Psoas muscle (tissue), 8 donors: ENCODE results near the gene PIM2. TPM values are rescaled to one million over a fixed set of nuclear protein-coding genes. Genes with fewer than 3 reads are reported as not detected.
A peak's percentile ranks its signal among the peaks of the same experiment; 100 is the strongest.
"Not testable (repeated sequence)": the region's sequence is repeated elsewhere in the genome, so short reads cannot be mapped to it uniquely, and the experiment has no call there.

Experiments used
- ATAC-seq, 4 donors: fragments of 200-7000 bp; cut with Tn5 transposase; one replicate each; pipeline ENCODE4 v1.9.1; 2020; ENCODE audit warnings: moderate library complexity in 3 of 4, mild to moderate bottlenecking in 2 of 4
- DNase-seq, 2 donors: peaks; one replicate each; pipeline ENCODE4 v3.0.0-alpha.2; 2020
- H3K27ac ChIP-seq: fragments of 200-600 bp; one replicate; pipeline ENCODE4 v1.8.0; 2022
- H3K27me3 ChIP-seq, 3 donors: fragments of 200-600 bp in 1 of 3; one replicate each; pipeline versions ENCODE4 v1.6.1 to v1.8.0; 2013 to 2022; ENCODE audit warnings: low read length in 2 of 3, mild to moderate bottlenecking in 2 of 3, moderate library complexity in 1 of 3; ENCODE audit not compliant: insufficient read depth in 3 of 3
- H3K36me3 ChIP-seq, 2 donors: fragments of 200-600 bp in 1 of 2; one replicate each; pipeline versions ENCODE4 v1.6.1 to v1.8.0; 2013 to 2022; ENCODE audit warnings: low read depth in 1 of 2, mild to moderate bottlenecking in 1 of 2, moderate library complexity in 1 of 2; ENCODE audit not compliant: insufficient read depth in 1 of 2
- H3K4me1 ChIP-seq: fragments of 200-600 bp; one replicate; pipeline ENCODE4 v1.8.0; 2022
- H3K4me3 ChIP-seq: fragments of 200-600 bp; one replicate; pipeline ENCODE4 v1.8.0; 2022; ENCODE audit warnings: mild to moderate bottlenecking
- H3K9me3 ChIP-seq: fragments of 200-600 bp; one replicate; pipeline ENCODE4 v1.8.0; 2022
- CTCF ChIP-seq: fragments of 200-600 bp; IDR thresholded peaks from one replicate; pipeline ENCODE4 v1.8.0; 2022; ENCODE audit warnings: antibody characterized with exemption
- WGBS, 3 donors: extraction: QIAGEN DNeasy Blood & Tissue Kit; methylation state at CpG; one replicate each; pipeline versions ENCODE4 v1.1.6 to v1.1.7; 2013; 5-methylcytosine and 5-hydroxymethylcytosine counted together
- intact Hi-C, 2 donors: fragments of 100-400 bp; cut with DNase I; formaldehyde crosslinking; loops; one replicate each; pipeline versions ENCODE4 v1.11.0 to v1.14.2; 2022
- polyA plus RNA-seq, 3 donors: library from polyadenylated mRNA; stranded (reverse); fragments of 200-250 nt; gene quantifications; one replicate each; pipeline ENCODE4 v1.2.3, GENCODE V29; 2013
- total RNA-seq, 4 donors: library from RNA; stranded (reverse); fragmentation: NEBNext Ultra II Directional in 2 of 4; extraction: Animal tissue kit (Norgen Biotek cat#: 25700) in 2 of 4; gene quantifications; one replicate each; pipeline versions ENCODE4 v1.2.1 to v1.2.4, GENCODE V29; 2021 to 2023
- donor health status: healthy with polysubstance abuse.
- donor health status: DM: no; HTN: no; CAD: no; lungs with moderate emphysema.
- donor health status: Bipolar disorder and iron deficiency.
- donor health status: healthy.
- donor health status: DM: yes; HTN: yes; CAD: no.
- donor health status: DM: no; HTN: no; CAD: no.
- donor health status: DM: no; HTN: no; CAD: no.
- donor health status: DM: yes; HTN: yes; CAD: no.

PIM2 gene
- total and polyA plus RNA-seq, 7 donors = 1.1 to 3.7 (median 1.6) TPM

- DNase-seq (no peak), ATAC-seq (no peak)
- Histone ChIP-seq H3K4me1 (peaks cover 7% of the 10 kb centered on the region), H3K9me3 (no peaks in the 10 kb centered on the region), H3K27ac (no peak overlapping the region), H3K4me3 (no peak overlapping the region), H3K27me3 (no peaks in the 10 kb centered on the region), H3K36me3 (peaks cover 0 to 25% of the 10 kb centered on the region in 2 donors)
- 63 to 84% (median 68%) methylated on average over 3 to 4 of the region's 4 CpGs for WGBS, 3 donors
- no peak for TF ChIP-seq CTCF
- intact Hi-C loops = no loop called here
Observed at GRCh38 chrX:48892896-48893295, 25.9 kb downstream of the PIM2 start.

- 2 to 29% (median 8%) methylated on average over 13 to 68 of the region's 68 CpGs for WGBS, 3 donors
- Histone ChIP-seq H3K4me1 (peaks cover 7% of the 10 kb centered on the region), H3K27me3 (no peaks in the 10 kb centered on the region), H3K36me3 (peaks cover 0 to 25% of the 10 kb centered on the region in 2 donors), H3K4me3 (peak overlapping the region; percentile 76), H3K9me3 (no peaks in the 10 kb centered on the region), H3K27ac (peak overlapping the region; percentile 60)
- peak; percentile 35 for TF ChIP-seq CTCF
- DNase-seq = peak; percentile 85 to 92
- peak; percentile 90 to 97 (median 94) for ATAC-seq
- intact Hi-C loops = no loop called here
Observed at GRCh38 chrX:48891402-48892288, 27.2 kb downstream of the PIM2 start.

- Histone ChIP-seq H3K4me1 (peaks cover 7% of the 10 kb centered on the region), H3K4me3 (peak overlapping the region; percentile 76), H3K9me3 (no peaks in the 10 kb centered on the region), H3K36me3 (peaks cover 0 to 25% of the 10 kb centered on the region in 2 donors), H3K27me3 (no peaks in the 10 kb centered on the region), H3K27ac (peak overlapping the region; percentile 60)
- intact Hi-C loops = no loop called here
- 1 to 34% (median 1%) methylated on average over 18 to 35 of the region's 35 CpGs for WGBS, 3 donors
- no peak for TF ChIP-seq CTCF
- DNase-seq (peak in 1 of 2 donors; percentile 61), ATAC-seq (peak; percentile 41 to 59 (median 50))
Observed at GRCh38 chrX:48890934-48891401, 27.9 kb downstream of the PIM2 start.

GRCh38 chrX:48890296-48890925 lies 28.4 kb downstream of the PIM2 start:
- Histone ChIP-seq H3K4me3 (peak overlapping the region; percentile 76), H3K27me3 (no peaks in the 10 kb centered on the region), H3K36me3 (peaks cover 0 to 23% of the 10 kb centered on the region in 2 donors), H3K4me1 (peaks cover 7% of the 10 kb centered on the region), H3K27ac (no peak overlapping the region), H3K9me3 (no peaks in the 10 kb centered on the region)
- ATAC-seq = no peak
- no peak for DNase-seq
- 24 to 55% (median 41%) methylated on average over 8 to 15 of the region's 15 CpGs for WGBS, 3 donors
- intact Hi-C loops = no loop called here
- no peak for TF ChIP-seq CTCF

- H3K27me3 ChIP-seq, H3K36me3 ChIP-seq, H3K4me1 ChIP-seq, intact Hi-C loops, H3K9me3 ChIP-seq, ATAC-seq, H3K4me3 ChIP-seq, H3K27ac ChIP-seq, DNase-seq: not testable (repeated sequence)
- 67 to 82% (median 78%) methylated on average over 5 of the region's 5 CpGs for WGBS, 3 donors
Observed at GRCh38 chrX:48886586-48886985, 32.2 kb downstream of the PIM2 start.
